ENCODE data around the gene ESYT2.

DNA sequence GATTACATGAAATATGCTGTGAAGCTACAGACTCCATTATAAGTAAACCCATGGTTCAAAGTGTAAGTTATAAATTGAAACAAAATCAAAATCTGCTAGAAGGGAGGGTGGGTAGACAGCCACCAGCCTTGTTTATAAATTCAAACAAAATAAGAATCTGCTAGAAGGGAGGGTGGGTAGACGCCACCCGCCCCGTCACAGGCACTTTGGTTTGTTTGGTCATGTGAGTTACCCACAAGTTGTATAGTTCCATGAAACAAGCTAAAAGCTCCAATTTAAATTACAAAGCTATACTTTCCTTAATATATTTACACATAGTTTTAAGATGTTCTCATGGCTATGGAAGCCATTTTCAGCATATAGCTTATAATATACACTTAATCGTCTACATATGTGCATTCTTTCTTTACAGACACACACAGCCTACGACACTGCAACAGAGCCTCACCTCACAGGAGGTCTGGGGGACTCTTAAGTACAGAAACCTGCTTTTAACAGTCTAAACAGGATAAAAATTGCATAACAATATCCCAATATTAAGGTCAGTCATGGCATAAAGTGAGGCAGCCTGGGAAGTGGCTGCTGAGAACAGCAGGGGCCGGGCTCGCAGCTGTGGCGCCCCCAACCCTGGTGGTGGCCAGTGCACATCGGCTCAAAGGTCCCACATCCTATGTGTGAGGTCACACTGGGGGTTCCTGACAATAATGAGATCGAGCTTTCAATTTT lies 96.7 kb downstream of the ESYT2 start:
- TF ChIP-seq, protein P1, sequence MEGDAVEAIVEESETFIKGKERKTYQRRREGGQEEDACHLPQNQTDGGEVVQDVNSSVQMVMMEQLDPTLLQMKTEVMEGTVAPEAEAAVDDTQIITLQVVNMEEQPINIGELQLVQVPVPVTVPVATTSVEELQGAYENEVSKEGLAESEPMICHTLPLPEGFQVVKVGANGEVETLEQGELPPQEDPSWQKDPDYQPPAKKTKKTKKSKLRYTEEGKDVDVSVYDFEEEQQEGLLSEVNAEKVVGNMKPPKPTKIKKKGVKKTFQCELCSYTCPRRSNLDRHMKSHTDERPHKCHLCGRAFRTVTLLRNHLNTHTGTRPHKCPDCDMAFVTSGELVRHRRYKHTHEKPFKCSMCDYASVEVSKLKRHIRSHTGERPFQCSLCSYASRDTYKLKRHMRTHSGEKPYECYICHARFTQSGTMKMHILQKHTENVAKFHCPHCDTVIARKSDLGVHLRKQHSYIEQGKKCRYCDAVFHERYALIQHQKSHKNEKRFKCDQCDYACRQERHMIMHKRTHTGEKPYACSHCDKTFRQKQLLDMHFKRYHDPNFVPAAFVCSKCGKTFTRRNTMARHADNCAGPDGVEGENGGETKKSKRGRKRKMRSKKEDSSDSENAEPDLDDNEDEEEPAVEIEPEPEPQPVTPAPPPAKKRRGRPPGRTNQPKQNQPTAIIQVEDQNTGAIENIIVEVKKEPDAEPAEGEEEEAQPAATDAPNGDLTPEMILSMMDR (IDR thresholded peaks at IDR 0.05; ENCODE audit: poor library complexity): no peak
- no peak for TF ChIP-seq EZH2 (IDR thresholded peaks at IDR 0.05; ENCODE audit: borderline replicate concordance)
- no peak for TF ChIP-seq EZH2phosphoT487 (IDR thresholded peaks at IDR 0.05; ENCODE audit: low read depth, severe bottlenecking, unreplicated experiment)

Measured in hepatocyte (in vitro differentiated cells).